ENCODE results near the gene P2RY2. TPM values are rescaled to one million over a fixed set of nuclear protein-coding genes. Genes with fewer than 3 reads are reported as not detected.

P2RY2 gene
- total RNA-seq, 2 donors from 2014 or later: 3.5 to 5.7 TPM

- H3K27ac ChIP-seq: no peak overlapping the region
- no peaks in the 10 kb centered on the region for H3K9me3 ChIP-seq
- DNase-seq (ENCODE audit: low spot score) (no peak), ATAC-seq (ENCODE audit: insufficient number of reproducible peaks, low FRiP score, low read depth) (no peak)
- no peaks in the 10 kb centered on the region for H3K36me3 ChIP-seq
- H3K27me3 ChIP-seq (replicated peaks; ENCODE audit: insufficient read depth): no peaks in the 10 kb centered on the region
- TF ChIP-seq CTCF (IDR thresholded peaks at IDR 0.05): no peak
- peaks cover 7 to 23% of the 10 kb centered on the region in 2 donors for H3K4me1 ChIP-seq (ENCODE audit: control insufficient read depth in 1 of 2, low read depth in 2 of 2)
- H3K4me3 ChIP-seq: no peak overlapping the region
Observed at GRCh38 chr11:73192272-73192671, 25.8 kb upstream of the P2RY2 start.

GRCh38 chr11:73193251-73194033 is 24.6 kb upstream of the P2RY2 start:
- H3K9me3 ChIP-seq: no peaks in the 10 kb centered on the region
- DNase-seq (ENCODE audit: low spot score): no peak
- no peaks in the 10 kb centered on the region for H3K27me3 ChIP-seq (replicated peaks; ENCODE audit: insufficient read depth)

GRCh38 chr11:73194034-73194507 is 24.0 kb upstream of the P2RY2 start:
- no peak for DNase-seq (ENCODE audit: low spot score)
- H3K36me3 ChIP-seq: no peaks in the 10 kb centered on the region
- ATAC-seq (ENCODE audit: insufficient number of reproducible peaks, low FRiP score, low read depth): no peak

More at GRCh38 chr11:73193251-73194033, 24.6 kb upstream of the P2RY2 start:
- H3K27ac ChIP-seq: no peak overlapping the region
- H3K4me1 ChIP-seq (ENCODE audit: control insufficient read depth in 1 of 2, low read depth in 2 of 2): peaks cover 0 to 12% of the 10 kb centered on the region in 2 donors
- no peak for ATAC-seq (ENCODE audit: insufficient number of reproducible peaks, low FRiP score, low read depth)
- H3K4me3 ChIP-seq: no peak overlapping the region
- TF ChIP-seq CTCF (IDR thresholded peaks at IDR 0.05): no peak
- H3K36me3 ChIP-seq: no peaks in the 10 kb centered on the region

GRCh38 chr11:73194593-73194992 is 23.5 kb upstream of the P2RY2 start:
- H3K9me3 ChIP-seq: no peaks in the 10 kb centered on the region
- peaks cover 0 to 3% of the 10 kb centered on the region in 2 donors for H3K4me1 ChIP-seq (ENCODE audit: control insufficient read depth in 1 of 2, low read depth in 2 of 2)
- H3K4me3 ChIP-seq: no peak overlapping the region
- DNase-seq (ENCODE audit: low spot score): no peak
- H3K27ac ChIP-seq: no peak overlapping the region
- TF ChIP-seq CTCF (IDR thresholded peaks at IDR 0.05): no peak
- no peaks in the 10 kb centered on the region for H3K36me3 ChIP-seq
- no peak for ATAC-seq (ENCODE audit: insufficient number of reproducible peaks, low FRiP score, low read depth)
- no peaks in the 10 kb centered on the region for H3K27me3 ChIP-seq (replicated peaks; ENCODE audit: insufficient read depth)

More at GRCh38 chr11:73194034-73194507, 24.0 kb upstream of the P2RY2 start:
- no peak for TF ChIP-seq CTCF (IDR thresholded peaks at IDR 0.05)
- Histone ChIP-seq H3K27me3 (replicated peaks; ENCODE audit: insufficient read depth) (no peaks in the 10 kb centered on the region), H3K4me3 (no peak overlapping the region), H3K9me3 (no peaks in the 10 kb centered on the region), H3K4me1 (ENCODE audit: control insufficient read depth in 1 of 2, low read depth in 2 of 2) (peaks cover 0 to 5% of the 10 kb centered on the region in 2 donors), H3K27ac (no peak overlapping the region)

- no peaks in the 10 kb centered on the region for H3K9me3 ChIP-seq
- no peak for ATAC-seq (ENCODE audit: insufficient number of reproducible peaks, low FRiP score, low read depth)
- H3K36me3 ChIP-seq: no peaks in the 10 kb centered on the region
- DNase-seq (ENCODE audit: low spot score): no peak
- H3K27me3 ChIP-seq (replicated peaks; ENCODE audit: insufficient read depth): no peaks in the 10 kb centered on the region
- no peaks in the 10 kb centered on the region for H3K4me1 ChIP-seq (ENCODE audit: control insufficient read depth in 1 of 2, low read depth in 2 of 2)
- no peak overlapping the region for H3K4me3 ChIP-seq
- H3K27ac ChIP-seq: no peak overlapping the region
- no peak for TF ChIP-seq CTCF (IDR thresholded peaks at IDR 0.05)
Observed at GRCh38 chr11:73195191-73196007, 22.7 kb upstream of the P2RY2 start.
